Prostate gland (tissue), 2 donors: ENCODE data around the gene YOD1.

Experiments used
- POLR2A ChIP-seq: fragments of 450-650 bp; IDR thresholded peaks from one replicate; pipeline ENCODE4 v1.6.1; 2016; ENCODE audit warnings: antibody characterized with exemption, mild to moderate bottlenecking
- TF ChIP-seq, protein P1 (sequence below), 4 experiments: fragments of 200-600 bp in 2 of 4; fragments of 450-650 bp in 2 of 4; sonication (generic) in 2 of 4; IDR thresholded peaks; 1 replicate in 3 of 4; 2 replicates in 1 of 4; pipeline ENCODE4 v1.5.1; 2016 to 2019; ENCODE audit warnings: antibody characterized with exemption in 4 of 4, mild to moderate bottlenecking in 2 of 4, moderate library complexity in 2 of 4

GRCh38 chr1:207034998-207035397 is 16.0 kb downstream of the YOD1 start:
- TF ChIP-seq POLR2A, result no peak
- TF ChIP-seq, protein P1, sequence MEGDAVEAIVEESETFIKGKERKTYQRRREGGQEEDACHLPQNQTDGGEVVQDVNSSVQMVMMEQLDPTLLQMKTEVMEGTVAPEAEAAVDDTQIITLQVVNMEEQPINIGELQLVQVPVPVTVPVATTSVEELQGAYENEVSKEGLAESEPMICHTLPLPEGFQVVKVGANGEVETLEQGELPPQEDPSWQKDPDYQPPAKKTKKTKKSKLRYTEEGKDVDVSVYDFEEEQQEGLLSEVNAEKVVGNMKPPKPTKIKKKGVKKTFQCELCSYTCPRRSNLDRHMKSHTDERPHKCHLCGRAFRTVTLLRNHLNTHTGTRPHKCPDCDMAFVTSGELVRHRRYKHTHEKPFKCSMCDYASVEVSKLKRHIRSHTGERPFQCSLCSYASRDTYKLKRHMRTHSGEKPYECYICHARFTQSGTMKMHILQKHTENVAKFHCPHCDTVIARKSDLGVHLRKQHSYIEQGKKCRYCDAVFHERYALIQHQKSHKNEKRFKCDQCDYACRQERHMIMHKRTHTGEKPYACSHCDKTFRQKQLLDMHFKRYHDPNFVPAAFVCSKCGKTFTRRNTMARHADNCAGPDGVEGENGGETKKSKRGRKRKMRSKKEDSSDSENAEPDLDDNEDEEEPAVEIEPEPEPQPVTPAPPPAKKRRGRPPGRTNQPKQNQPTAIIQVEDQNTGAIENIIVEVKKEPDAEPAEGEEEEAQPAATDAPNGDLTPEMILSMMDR (IDR thresholded peaks at IDR 0.05), result no peak
